Thoracic aorta (tissue), 2 donors: ENCODE measurements around the gene WNT6. TPM values are rescaled to one million over a fixed set of nuclear protein-coding genes. Genes with fewer than 3 reads are reported as not detected.

Source experiments
- ATAC-seq: fragments of 150-250 bp; one replicate; pipeline ENCODE4 v1.8.0; 2017; ENCODE audit warnings: low read depth; ENCODE audit not compliant: insufficient number of reproducible peaks, low FRiP score
- DNase-seq: peaks from one replicate; pipeline ENCODE4 v3.0.0-alpha.2; 2020; ENCODE audit warnings: low spot score
- H3K27ac ChIP-seq, 2 donors: fragments of 200-600 bp; sonication (generic); 1 replicate in 1 of 2; 2 replicates in 1 of 2; pipeline ENCODE4 v1.5.1; 2016; ENCODE audit warnings: mild to moderate bottlenecking in 2 of 2, moderate library complexity in 2 of 2
- H3K27me3 ChIP-seq: fragments of 200-600 bp; sonication (generic); replicated peaks from 2 replicates; pipeline ENCODE4 v1.6.0; 2016; ENCODE audit warnings: mild to moderate bottlenecking; ENCODE audit not compliant: insufficient read depth
- H3K36me3 ChIP-seq: fragments of 200-600 bp; sonication (generic); one replicate; pipeline ENCODE4 v1.5.1; 2016
- H3K4me1 ChIP-seq, 2 donors: fragments of 200-600 bp; sonication (generic); 1 replicate in 1 of 2; 2 replicates in 1 of 2; pipeline versions ENCODE4 v1.5.1 to v1.6.0; 2016; ENCODE audit warnings: low read depth in 2 of 2, mild to moderate bottlenecking in 1 of 2; ENCODE audit not compliant: control insufficient read depth in 1 of 2
- H3K4me3 ChIP-seq: fragments of 200-600 bp; sonication (generic); 2 replicates; pipeline ENCODE4 v1.5.1; 2016; ENCODE audit warnings: mild to moderate bottlenecking
- H3K9me3 ChIP-seq: fragments of 200-600 bp; sonication (generic); 2 replicates; pipeline ENCODE4 v1.5.1; 2016
- total RNA-seq, 2 donors: library from RNA; depleted of rRNA; stranded (reverse); fragments of >200 nt; gene quantifications; one replicate each; pipeline versions ENCODE4 v1.1.0 to v1.2.3, GENCODE V29; 2016
- TF ChIP-seq, protein P1 (sequence below): fragments of 200-600 bp; sonication (generic); IDR thresholded peaks from one replicate; pipeline ENCODE4 v1.5.1; 2019; ENCODE audit warnings: antibody characterized with exemption

The WNT6 gene
- total RNA-seq, 2 donors from 2014 or later, result 0.27 to 2.5 TPM

GRCh38 chr2:218854860-218855259 is 4.7 kb upstream of the WNT6 start:
- Histone ChIP-seq H3K9me3 (no peaks in the 10 kb centered on the region), H3K4me3 (no peak overlapping the region), H3K27me3 (peaks cover 4% of the 10 kb centered on the region), H3K36me3 (no peaks in the 10 kb centered on the region), H3K27ac (no peak overlapping the region), H3K4me1 (peaks cover 6 to 7% of the 10 kb centered on the region in 2 donors)
- ATAC-seq (no peak), DNase-seq (no peak)
- TF ChIP-seq, protein P1, sequence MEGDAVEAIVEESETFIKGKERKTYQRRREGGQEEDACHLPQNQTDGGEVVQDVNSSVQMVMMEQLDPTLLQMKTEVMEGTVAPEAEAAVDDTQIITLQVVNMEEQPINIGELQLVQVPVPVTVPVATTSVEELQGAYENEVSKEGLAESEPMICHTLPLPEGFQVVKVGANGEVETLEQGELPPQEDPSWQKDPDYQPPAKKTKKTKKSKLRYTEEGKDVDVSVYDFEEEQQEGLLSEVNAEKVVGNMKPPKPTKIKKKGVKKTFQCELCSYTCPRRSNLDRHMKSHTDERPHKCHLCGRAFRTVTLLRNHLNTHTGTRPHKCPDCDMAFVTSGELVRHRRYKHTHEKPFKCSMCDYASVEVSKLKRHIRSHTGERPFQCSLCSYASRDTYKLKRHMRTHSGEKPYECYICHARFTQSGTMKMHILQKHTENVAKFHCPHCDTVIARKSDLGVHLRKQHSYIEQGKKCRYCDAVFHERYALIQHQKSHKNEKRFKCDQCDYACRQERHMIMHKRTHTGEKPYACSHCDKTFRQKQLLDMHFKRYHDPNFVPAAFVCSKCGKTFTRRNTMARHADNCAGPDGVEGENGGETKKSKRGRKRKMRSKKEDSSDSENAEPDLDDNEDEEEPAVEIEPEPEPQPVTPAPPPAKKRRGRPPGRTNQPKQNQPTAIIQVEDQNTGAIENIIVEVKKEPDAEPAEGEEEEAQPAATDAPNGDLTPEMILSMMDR, result no peak

DNA sequence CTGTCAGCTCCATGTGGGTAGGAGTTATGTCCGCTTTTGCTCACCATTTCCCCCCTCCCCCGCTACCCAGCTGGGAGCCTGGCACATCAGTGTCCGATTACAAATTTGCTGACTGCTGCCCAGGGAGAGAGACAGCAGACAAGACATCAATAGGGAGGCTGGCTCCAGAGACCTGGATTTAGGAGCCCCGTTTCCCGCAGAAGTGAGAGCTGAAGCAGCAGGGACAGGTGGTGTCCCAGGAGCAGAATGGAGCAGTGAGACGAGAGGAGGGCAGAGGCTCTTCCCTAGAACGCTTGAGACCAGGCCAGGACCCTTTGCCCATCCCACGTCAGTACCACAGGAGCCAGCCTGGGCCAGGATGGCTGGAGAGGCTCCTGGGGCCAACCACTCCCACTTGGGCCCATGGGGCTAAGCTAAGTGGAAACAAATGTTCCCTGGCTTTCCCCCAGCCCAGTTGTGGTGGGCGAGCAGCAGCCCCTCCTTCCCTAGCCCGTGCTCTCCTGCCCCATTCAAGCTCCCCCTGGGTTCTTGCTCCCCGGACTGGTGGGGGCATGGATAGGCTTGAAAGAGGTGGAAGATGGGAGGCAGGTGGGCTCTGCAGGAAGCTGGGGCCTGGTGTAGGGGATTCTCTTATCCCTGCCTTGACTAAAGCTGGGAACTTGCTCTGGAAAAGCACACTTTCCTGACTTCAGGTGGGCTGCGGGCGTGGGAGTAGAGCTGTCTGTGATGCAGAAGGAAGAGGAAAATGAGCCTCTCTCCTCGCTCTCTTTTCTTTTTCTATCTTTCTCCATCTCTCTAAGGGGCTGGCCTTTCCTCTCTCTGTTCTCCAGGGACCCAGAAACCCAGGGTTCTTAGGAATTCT is 4.1 kb upstream of the WNT6 start:
- Histone ChIP-seq H3K27me3 (peaks cover 11% of the 10 kb centered on the region), H3K4me3 (no peak overlapping the region), H3K9me3 (no peaks in the 10 kb centered on the region), H3K36me3 (no peaks in the 10 kb centered on the region), H3K27ac (no peak overlapping the region), H3K4me1 (peaks cover 13% of the 10 kb centered on the region in 2 donors)
- TF ChIP-seq, protein P1, result no peak
- ATAC-seq, result no peak
- DNase-seq, result no peak

GRCh38 chr2:218856167-218856895 is 3.3 kb upstream of the WNT6 start:
- Histone ChIP-seq H3K9me3 (no peaks in the 10 kb centered on the region), H3K36me3 (no peaks in the 10 kb centered on the region), H3K27ac (no peak overlapping the region), H3K27me3 (peaks cover 19% of the 10 kb centered on the region), H3K4me3 (no peak overlapping the region), H3K4me1 (peaks cover 18 to 21% of the 10 kb centered on the region in 2 donors)
- ATAC-seq (no peak), DNase-seq (no peak)
- TF ChIP-seq, protein P1, result no peak

- no peak for DNase-seq
Measured at GRCh38 chr2:218856896-218857243, 2.7 kb upstream of the WNT6 start.

More at GRCh38 chr2:218856896-218857243, 2.7 kb upstream of the WNT6 start:
- no peaks in the 10 kb centered on the region for H3K9me3 ChIP-seq
- TF ChIP-seq, protein P1, result no peak
- H3K27me3 ChIP-seq, result peaks cover 22% of the 10 kb centered on the region
- H3K36me3 ChIP-seq, result no peaks in the 10 kb centered on the region
- no peak for ATAC-seq
- no peak overlapping the region for H3K4me3 ChIP-seq
- H3K4me1 ChIP-seq, result peaks cover 18 to 21% of the 10 kb centered on the region in 2 donors
- no peak overlapping the region for H3K27ac ChIP-seq
